GM23338 (cell line): ENCODE measurements around the gene JAK3. TPM values are rescaled to one million over a fixed set of nuclear protein-coding genes. Genes with fewer than 3 reads are reported as not detected.

Experiments
- ATAC-seq: fragments of 200-7000 bp; cut with Tn5 transposase; 3 replicates; pipeline ENCODE4 v1.9.1; 2020
- DNase-seq: peaks from one replicate; pipeline ENCODE4 v3.0.0-alpha.2; 2015; ENCODE audit warnings: low spot score
- H2AFZ ChIP-seq: fragments of 200-600 bp; sonication (generic); 2 replicates; pipeline ENCODE4 v1.8.0; 2016; ENCODE audit warnings: antibody characterized with exemption, mild to moderate bottlenecking, moderate library complexity
- H3F3A ChIP-seq: fragments of 200-600 bp; sonication (generic); replicated peaks from 2 replicates; pipeline ENCODE4 v1.8.0; 2017; ENCODE audit warnings: antibody characterized with exemption, mixed run types, low read depth
- H3K27ac ChIP-seq: fragments of 200-600 bp; sonication (generic); 2 replicates; pipeline ENCODE4 v1.6.1; 2016; ENCODE audit warnings: low read depth
- H3K27me3 ChIP-seq: fragments of 200-600 bp; sonication (generic); 2 replicates; pipeline ENCODE4 v1.8.0; 2016; ENCODE audit warnings: mild to moderate bottlenecking, mixed run types, moderate library complexity; ENCODE audit not compliant: insufficient read depth
- H3K36me3 ChIP-seq: fragments of 200-600 bp; sonication (generic); 2 replicates; pipeline ENCODE4 v1.8.0; 2016; ENCODE audit warnings: mild to moderate bottlenecking; ENCODE audit not compliant: insufficient read depth
- H3K4me1 ChIP-seq: fragments of 200-600 bp; sonication (generic); 2 replicates; pipeline ENCODE4 v1.8.0; 2016; ENCODE audit warnings: mild to moderate bottlenecking, moderate library complexity; ENCODE audit not compliant: insufficient read depth
- H3K4me2 ChIP-seq: fragments of 200-600 bp; sonication (generic); 2 replicates; pipeline ENCODE4 v1.7.1; 2017; ENCODE audit warnings: mixed run types
- H3K4me3 ChIP-seq: fragments of 200-600 bp; sonication (generic); 2 replicates; pipeline ENCODE4 v1.6.1; 2016; ENCODE audit warnings: mixed run types
- H3K79me2 ChIP-seq: fragments of 200-600 bp; sonication (generic); replicated peaks from 2 replicates; pipeline ENCODE4 v1.8.0; 2017; ENCODE audit warnings: mild to moderate bottlenecking; ENCODE audit not compliant: insufficient read depth
- H3K9me2 ChIP-seq: fragments of 200-600 bp; sonication (generic); 2 replicates; pipeline ENCODE4 v1.8.0; 2017; ENCODE audit not compliant: insufficient read depth
- H4K20me1 ChIP-seq: fragments of 200-600 bp; sonication (generic); replicated peaks from 2 replicates; pipeline ENCODE4 v1.8.0; 2017; ENCODE audit warnings: mild to moderate bottlenecking; ENCODE audit not compliant: insufficient read depth
- H3K27ac Mint-ChIP-seq: 2 replicates; pipeline ENCODE4 v1.8.0; 2020; ENCODE audit warnings: inconsistent platforms, mild to moderate bottlenecking, moderate library complexity, mixed read lengths
- H3K27me3 Mint-ChIP-seq: 3 replicates; pipeline ENCODE4 v1.8.0; 2022; ENCODE audit warnings: low read depth, mild to moderate bottlenecking, moderate library complexity, mixed read lengths, inconsistent platforms; ENCODE audit not compliant: insufficient read depth, poor library complexity
- H3K36me3 Mint-ChIP-seq: 3 replicates; pipeline ENCODE4 v1.8.0; 2021; ENCODE audit warnings: low read depth, mild to moderate bottlenecking, inconsistent platforms, moderate library complexity, mixed read lengths
- H3K4me1 Mint-ChIP-seq: 3 replicates; pipeline ENCODE4 v1.8.0; 2020; ENCODE audit warnings: mild to moderate bottlenecking, inconsistent platforms, mixed read lengths
- H3K4me3 Mint-ChIP-seq: 3 replicates; pipeline ENCODE4 v1.8.0; 2021; ENCODE audit warnings: moderate library complexity, mild to moderate bottlenecking, inconsistent platforms, mixed read lengths
- H3K9me3 Mint-ChIP-seq: 3 replicates; pipeline ENCODE4 v1.8.0; 2020; ENCODE audit warnings: moderate library complexity, mild to moderate bottlenecking, inconsistent platforms, mixed read lengths
- CREB1 ChIP-seq: fragments of 250-450 bp; sonication (Bioruptor Pico); IDR thresholded peaks from 2 replicates; pipeline ENCODE4 v1.5.0; 2020; ENCODE audit warnings: low read depth, mild to moderate bottlenecking, moderate library complexity
- ETS1 ChIP-seq: IDR thresholded peaks from 2 replicates; pipeline ENCODE4 v1.6.1; 2016; ENCODE audit warnings: antibody characterized with exemption
- EZH2 ChIP-seq: fragments of 200-600 bp; sonication (generic); IDR thresholded peaks from one replicate; pipeline ENCODE4 v1.8.0; 2017; ENCODE audit warnings: antibody characterized with exemption, mild to moderate bottlenecking, low read depth; ENCODE audit not compliant: unreplicated experiment
- EZH2phosphoT487 ChIP-seq: fragments of 200-600 bp; sonication (generic); IDR thresholded peaks from one replicate; pipeline ENCODE4 v1.8.1; 2018; ENCODE audit warnings: antibody characterized with exemption; ENCODE audit not compliant: unreplicated experiment
- STAT1 ChIP-seq: IDR thresholded peaks from one replicate; pipeline ENCODE4 v1.6.1; 2016; ENCODE audit warnings: antibody characterized with exemption; ENCODE audit not compliant: unreplicated experiment
- ZNF114 ChIP-seq: fragments of 250-450 bp; sonication (Bioruptor Pico); IDR thresholded peaks from 2 replicates; pipeline ENCODE4 v1.5.0; 2020; ENCODE audit warnings: mild to moderate bottlenecking, moderate library complexity
- ZNF331 ChIP-seq: fragments of 250-450 bp; sonication (Bioruptor Pico); IDR thresholded peaks from 2 replicates; pipeline ENCODE4 v1.5.0; 2020; ENCODE audit warnings: low read depth, mild to moderate bottlenecking, moderate library complexity
- polyA plus RNA-seq: library from polyadenylated mRNA; unstranded; fragments of >200 nt; fragmentation: Nextera tagmentation; extraction: Ambion mirVana; gene quantifications from 2 replicates; pipeline ENCODE4 v1.2.1, GENCODE V29; 2016
- total RNA-seq: library from RNA; depleted of rRNA; stranded (reverse); fragments of >200 nt; shearing (Covaris generic); gene quantifications from 2 replicates; pipeline ENCODE4 v1.2.3, GENCODE V29; 2014
- TF ChIP-seq, protein P1 (sequence below): fragments of 250-450 bp; sonication (Bioruptor Pico); IDR thresholded peaks from 2 replicates; pipeline ENCODE4 v1.5.0; 2020; ENCODE audit warnings: mild to moderate bottlenecking, moderate library complexity
- TF ChIP-seq, protein P2 (sequence below), 2 experiments: fragments of 200-600 bp in 1 of 2; sonication (generic) in 1 of 2; conservative IDR thresholded peaks; 2 replicates each; pipeline versions ENCODE4 v1.5.1 to v1.6.1; 2016 to 2017; ENCODE audit warnings: antibody characterized with exemption in 2 of 2, low read depth in 2 of 2, mild to moderate bottlenecking in 2 of 2, moderate library complexity in 1 of 2

JAK3 gene
- total and polyA plus RNA-seq, 2 experiments from 2014 or later = 2.9 to 5.4 TPM

DNA sequence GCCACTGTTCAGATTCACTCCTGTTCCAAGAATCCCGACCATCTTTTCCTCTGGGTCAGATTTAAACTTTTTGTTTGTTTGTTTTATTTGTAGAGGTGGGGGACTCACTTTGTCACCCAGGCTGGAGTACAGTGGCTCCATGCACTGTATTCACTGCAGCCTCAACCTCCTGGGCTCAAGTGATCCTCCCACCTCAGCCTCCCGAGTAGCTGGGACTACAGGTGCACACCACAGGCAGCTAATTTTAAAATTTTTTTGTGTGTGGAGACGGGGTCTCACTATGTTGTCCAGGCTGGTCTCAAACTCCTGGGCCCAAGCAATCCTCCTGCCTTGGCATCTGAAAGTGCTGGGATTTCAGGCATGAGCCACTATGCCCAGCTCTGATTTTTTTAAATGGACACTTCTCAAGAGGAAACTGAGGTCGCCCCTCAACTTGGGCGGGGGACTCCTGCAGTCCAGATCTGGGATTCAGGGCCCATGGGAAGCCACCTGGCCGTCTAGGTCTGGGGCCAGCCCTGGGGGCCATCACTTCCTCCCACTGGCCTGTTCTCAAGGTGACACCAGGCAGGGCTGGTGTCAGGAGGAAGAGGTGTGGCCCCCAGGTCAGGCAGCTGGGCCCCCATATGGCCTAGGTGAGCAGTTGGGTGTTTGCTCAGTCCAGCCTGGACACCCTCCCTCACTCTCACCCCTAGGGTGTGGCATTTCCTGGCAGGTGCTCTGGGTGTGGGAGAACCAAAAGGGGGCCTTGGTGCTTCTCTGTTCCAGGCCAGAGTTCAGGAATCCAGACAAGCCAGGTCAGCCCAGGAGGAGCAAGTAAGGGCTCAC lies 51.6 kb downstream of the JAK3 start:
- no peaks in the 10 kb centered on the region for H3K9me3 Mint-ChIP-seq
- Histone ChIP-seq H3K79me2 (no peaks in the 10 kb centered on the region), H3K4me1 (no peaks in the 10 kb centered on the region; the same call in 1 of the 2 replicates), H4K20me1 (no peaks in the 10 kb centered on the region), H3K27ac (no peak overlapping the region), H3K4me3 (peak overlapping the region; percentile 71; the same call in 1 of the 2 replicates), H3K36me3 (no peaks in the 10 kb centered on the region), H3K4me2 (peak overlapping the region; percentile 93; the same call in 1 of the 2 replicates), H3K27me3 (peaks cover 17% of the 10 kb centered on the region), H3F3A (peaks cover 8% of the 10 kb centered on the region; the same call in 1 of the 2 replicates), H2AFZ (no peak overlapping the region), H3K9me2 (no peaks in the 10 kb centered on the region)
- ATAC-seq (no peak), DNase-seq (no peak)
- H3K27ac Mint-ChIP-seq = no peak overlapping the region
- peaks cover 7% of the 10 kb centered on the region for H3K4me1 Mint-ChIP-seq
- H3K27me3 Mint-ChIP-seq = peaks cover 18% of the 10 kb centered on the region
- peak overlapping the region; percentile 76 for H3K4me3 Mint-ChIP-seq
- H3K36me3 Mint-ChIP-seq = no peaks in the 10 kb centered on the region
- TF ChIP-seq EZH2 (no peak), EZH2phosphoT487 (no peak), STAT1 (no peak), ETS1 (no peak), CREB1 (CRISPR knock-in tag) (no peak), ZNF331 (no peak), ZNF114 (CRISPR knock-in tag) (no peak)
- TF ChIP-seq, protein P1, sequence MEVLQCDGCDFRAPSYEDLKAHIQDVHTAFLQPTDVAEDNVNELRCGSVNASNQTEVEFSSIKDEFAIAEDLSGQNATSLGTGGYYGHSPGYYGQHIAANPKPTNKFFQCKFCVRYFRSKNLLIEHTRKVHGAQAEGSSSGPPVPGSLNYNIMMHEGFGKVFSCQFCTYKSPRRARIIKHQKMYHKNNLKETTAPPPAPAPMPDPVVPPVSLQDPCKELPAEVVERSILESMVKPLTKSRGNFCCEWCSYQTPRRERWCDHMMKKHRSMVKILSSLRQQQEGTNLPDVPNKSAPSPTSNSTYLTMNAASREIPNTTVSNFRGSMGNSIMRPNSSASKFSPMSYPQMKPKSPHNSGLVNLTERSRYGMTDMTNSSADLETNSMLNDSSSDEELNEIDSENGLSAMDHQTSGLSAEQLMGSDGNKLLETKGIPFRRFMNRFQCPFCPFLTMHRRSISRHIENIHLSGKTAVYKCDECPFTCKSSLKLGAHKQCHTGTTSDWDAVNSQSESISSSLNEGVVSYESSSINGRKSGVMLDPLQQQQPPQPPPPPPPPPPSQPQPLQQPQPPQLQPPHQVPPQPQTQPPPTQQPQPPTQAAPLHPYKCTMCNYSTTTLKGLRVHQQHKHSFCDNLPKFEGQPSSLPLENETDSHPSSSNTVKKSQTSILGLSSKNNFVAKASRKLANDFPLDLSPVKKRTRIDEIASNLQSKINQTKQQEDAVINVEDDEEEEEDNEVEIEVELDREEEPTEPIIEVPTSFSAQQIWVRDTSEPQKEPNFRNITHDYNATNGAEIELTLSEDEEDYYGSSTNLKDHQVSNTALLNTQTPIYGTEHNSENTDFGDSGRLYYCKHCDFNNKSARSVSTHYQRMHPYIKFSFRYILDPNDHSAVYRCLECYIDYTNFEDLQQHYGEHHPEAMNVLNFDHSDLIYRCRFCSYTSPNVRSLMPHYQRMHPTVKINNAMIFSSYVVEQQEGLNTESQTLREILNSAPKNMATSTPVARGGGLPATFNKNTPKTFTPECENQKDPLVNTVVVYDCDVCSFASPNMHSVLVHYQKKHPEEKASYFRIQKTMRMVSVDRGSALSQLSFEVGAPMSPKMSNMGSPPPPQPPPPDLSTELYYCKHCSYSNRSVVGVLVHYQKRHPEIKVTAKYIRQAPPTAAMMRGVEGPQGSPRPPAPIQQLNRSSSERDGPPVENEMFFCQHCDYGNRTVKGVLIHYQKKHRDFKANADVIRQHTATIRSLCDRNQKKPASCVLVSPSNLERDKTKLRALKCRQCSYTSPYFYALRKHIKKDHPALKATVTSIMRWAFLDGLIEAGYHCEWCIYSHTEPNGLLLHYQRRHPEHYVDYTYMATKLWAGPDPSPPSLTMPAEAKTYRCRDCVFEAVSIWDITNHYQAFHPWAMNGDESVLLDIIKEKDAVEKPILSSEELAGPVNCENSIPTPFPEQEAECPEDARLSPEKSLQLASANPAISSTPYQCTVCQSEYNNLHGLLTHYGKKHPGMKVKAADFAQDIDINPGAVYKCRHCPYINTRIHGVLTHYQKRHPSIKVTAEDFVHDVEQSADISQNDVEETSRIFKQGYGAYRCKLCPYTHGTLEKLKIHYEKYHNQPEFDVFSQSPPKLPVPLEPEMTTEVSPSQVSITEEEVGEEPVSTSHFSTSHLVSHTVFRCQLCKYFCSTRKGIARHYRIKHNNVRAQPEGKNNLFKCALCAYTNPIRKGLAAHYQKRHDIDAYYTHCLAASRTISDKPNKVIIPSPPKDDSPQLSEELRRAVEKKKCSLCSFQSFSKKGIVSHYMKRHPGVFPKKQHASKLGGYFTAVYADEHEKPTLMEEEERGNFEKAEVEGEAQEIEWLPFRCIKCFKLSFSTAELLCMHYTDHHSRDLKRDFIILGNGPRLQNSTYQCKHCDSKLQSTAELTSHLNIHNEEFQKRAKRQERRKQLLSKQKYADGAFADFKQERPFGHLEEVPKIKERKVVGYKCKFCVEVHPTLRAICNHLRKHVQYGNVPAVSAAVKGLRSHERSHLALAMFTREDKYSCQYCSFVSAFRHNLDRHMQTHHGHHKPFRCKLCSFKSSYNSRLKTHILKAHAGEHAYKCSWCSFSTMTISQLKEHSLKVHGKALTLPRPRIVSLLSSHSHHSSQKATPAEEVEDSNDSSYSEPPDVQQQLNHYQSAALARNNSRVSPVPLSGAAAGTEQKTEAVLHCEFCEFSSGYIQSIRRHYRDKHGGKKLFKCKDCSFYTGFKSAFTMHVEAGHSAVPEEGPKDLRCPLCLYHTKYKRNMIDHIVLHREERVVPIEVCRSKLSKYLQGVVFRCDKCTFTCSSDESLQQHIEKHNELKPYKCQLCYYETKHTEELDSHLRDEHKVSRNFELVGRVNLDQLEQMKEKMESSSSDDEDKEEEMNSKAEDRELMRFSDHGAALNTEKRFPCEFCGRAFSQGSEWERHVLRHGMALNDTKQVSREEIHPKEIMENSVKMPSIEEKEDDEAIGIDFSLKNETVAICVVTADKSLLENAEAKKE = no peak
- TF ChIP-seq, protein P2, sequence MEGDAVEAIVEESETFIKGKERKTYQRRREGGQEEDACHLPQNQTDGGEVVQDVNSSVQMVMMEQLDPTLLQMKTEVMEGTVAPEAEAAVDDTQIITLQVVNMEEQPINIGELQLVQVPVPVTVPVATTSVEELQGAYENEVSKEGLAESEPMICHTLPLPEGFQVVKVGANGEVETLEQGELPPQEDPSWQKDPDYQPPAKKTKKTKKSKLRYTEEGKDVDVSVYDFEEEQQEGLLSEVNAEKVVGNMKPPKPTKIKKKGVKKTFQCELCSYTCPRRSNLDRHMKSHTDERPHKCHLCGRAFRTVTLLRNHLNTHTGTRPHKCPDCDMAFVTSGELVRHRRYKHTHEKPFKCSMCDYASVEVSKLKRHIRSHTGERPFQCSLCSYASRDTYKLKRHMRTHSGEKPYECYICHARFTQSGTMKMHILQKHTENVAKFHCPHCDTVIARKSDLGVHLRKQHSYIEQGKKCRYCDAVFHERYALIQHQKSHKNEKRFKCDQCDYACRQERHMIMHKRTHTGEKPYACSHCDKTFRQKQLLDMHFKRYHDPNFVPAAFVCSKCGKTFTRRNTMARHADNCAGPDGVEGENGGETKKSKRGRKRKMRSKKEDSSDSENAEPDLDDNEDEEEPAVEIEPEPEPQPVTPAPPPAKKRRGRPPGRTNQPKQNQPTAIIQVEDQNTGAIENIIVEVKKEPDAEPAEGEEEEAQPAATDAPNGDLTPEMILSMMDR (conservative IDR thresholded peaks at IDR 0.05; ENCODE audit: low read depth in 2 of 2) = no peak
